ENCODE results near the gene GCK.

GCK gene

GRCh38 chr7:44189286-44189992 is at the start of gene GCK:
Gene GCK, minus strand, starts transcription at chr7:44189439. Its CDS starts 486 bp downstream, at chr7:44188953.
- no peak for DNase-seq

- no peak for DNase-seq
Measured at GRCh38 chr7:44238116-44238695, 49.0 kb upstream of the GCK start.

- no peak for DNase-seq
Measured at GRCh38 chr7:44237696-44238095, 48.5 kb upstream of the GCK start.

- no peak for DNase-seq
Measured at GRCh38 chr7:44236333-44236728, 47.1 kb upstream of the GCK start.

- no peak for DNase-seq
Measured at GRCh38 chr7:44235582-44236332, 46.5 kb upstream of the GCK start.

GRCh38 chr7:44235066-44235465 is 45.8 kb upstream of the GCK start:
- no peak for DNase-seq

- DNase-seq: no peak
Measured at GRCh38 chr7:44232901-44233715, 43.9 kb upstream of the GCK start.

- no peak for DNase-seq
Measured at GRCh38 chr7:44232396-44232795, 43.2 kb upstream of the GCK start.

GRCh38 chr7:44231088-44231487 is 41.8 kb upstream of the GCK start:
- no peak for DNase-seq

- no peak for DNase-seq
Measured at GRCh38 chr7:44230286-44230685, 41.0 kb upstream of the GCK start.

GRCh38 chr7:44229546-44230105 is 40.4 kb upstream of the GCK start:
- no peak for DNase-seq

- no peak for DNase-seq
Measured at GRCh38 chr7:44228571-44229350, 39.5 kb upstream of the GCK start.

- no peak for DNase-seq
Measured at GRCh38 chr7:44227911-44228310, 38.7 kb upstream of the GCK start.

- DNase-seq: no peak
Measured at GRCh38 chr7:44226396-44226753, 37.1 kb upstream of the GCK start.

GRCh38 chr7:44225566-44226395 is 36.5 kb upstream of the GCK start:
- DNase-seq: no peak

GRCh38 chr7:44224974-44225565 is 35.8 kb upstream of the GCK start:
- DNase-seq: no peak

GRCh38 chr7:44224080-44224973 is 35.1 kb upstream of the GCK start:
- no peak for DNase-seq

- DNase-seq: no peak
Measured at GRCh38 chr7:44223362-44224079, 34.3 kb upstream of the GCK start.

GRCh38 chr7:44222776-44223261 is 33.6 kb upstream of the GCK start:
- DNase-seq: no peak

Measured in kidney glomerular epithelial cell (primary cell).